ENCODE data around the gene CBX8.
"Not testable (repeated sequence)": the region's sequence is repeated elsewhere in the genome, so short reads cannot be mapped to it uniquely, and the experiment has no call there.

The CBX8 gene

DNA sequence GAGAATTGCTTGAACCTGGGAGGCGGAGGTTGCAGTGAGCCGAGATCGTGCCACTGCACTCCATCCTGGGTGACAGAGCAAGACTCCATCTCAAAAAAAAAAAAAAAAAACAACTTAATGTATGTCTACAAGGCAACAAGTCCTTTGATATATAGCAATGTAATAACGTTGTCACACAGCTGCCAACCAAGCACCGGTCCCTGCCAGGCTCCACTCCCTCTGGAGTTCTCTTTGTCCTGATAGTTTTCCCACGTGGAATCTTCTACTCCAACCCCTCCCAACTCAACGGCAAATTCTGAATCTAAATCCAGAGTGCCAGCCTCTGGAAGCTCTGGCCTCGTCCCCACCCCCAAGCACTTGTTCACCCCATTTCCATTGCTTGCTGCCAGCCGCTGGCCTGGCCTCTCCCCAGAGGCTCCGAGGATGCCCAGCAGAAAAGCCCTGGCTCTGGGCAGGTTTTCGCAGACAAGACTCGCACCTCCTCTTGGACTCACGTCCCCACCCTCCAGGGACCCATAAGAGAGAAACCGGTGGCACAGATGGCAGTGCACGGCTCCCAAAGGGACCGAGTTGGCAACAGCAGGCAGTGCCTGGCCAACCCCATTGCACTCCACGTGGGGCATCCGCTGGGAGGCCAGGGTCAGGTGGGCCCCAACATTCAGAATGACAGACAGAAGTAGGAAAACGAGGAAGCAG lies 34.8 kb downstream of the CBX8 start:
- Histone ChIP-seq H3K9me3 (ENCODE audit: control insufficient read depth, insufficient read depth, low read depth, low read length) (no peaks in the 10 kb centered on the region), H3K4me3 (ENCODE audit: low read depth, low read length) (no peak overlapping the region), H3K4me1 (ENCODE audit: control insufficient read depth, insufficient read depth, low read length) (no peaks in the 10 kb centered on the region), H3K36me3 (ENCODE audit: control insufficient read depth, insufficient read depth, low read length) (no peaks in the 10 kb centered on the region), H3K27ac (ENCODE audit: low read depth, low read length) (no peak overlapping the region), H3K9ac (ENCODE audit: low read length) (no peak overlapping the region), H3K27me3 (ENCODE audit: control insufficient read depth, insufficient read depth, low read length) (no peaks in the 10 kb centered on the region)

DNA sequence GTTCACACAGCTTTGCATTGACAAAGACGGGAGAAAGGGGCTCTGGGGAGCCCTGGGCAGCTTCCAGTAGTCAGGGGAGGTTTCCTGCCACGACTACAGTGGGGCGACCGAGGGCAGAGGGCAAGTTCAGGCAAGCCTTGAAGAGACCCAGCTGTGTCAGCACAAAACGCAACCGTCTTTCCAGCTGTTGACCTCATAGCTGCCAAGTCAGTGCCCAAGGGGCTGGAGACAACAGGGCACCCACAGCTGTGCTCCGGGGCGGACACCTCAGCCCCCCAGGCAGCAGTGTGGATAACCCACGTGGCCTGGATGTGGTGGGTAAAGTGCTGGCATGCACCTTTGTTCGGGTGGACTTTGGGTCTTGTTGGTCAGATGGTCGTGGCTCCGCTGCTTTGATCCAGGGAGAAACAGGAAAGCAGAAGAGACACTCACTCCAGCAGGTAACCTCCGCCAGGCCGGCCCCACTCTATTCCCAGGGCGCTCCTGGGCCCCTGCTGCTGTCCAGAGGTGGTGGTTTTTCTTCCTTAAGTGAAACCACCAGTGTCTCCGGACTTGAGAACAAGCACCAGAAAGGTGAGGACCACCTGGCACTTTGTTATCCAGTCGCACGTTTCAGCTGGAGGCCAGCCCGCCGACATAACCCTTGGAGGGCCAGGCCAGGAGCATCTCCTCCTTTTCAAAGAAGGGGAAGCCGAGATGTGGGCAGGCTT lies 36.5 kb downstream of the CBX8 start:
- Histone ChIP-seq H3K4me1 (ENCODE audit: control insufficient read depth, insufficient read depth, low read length) (no peaks in the 10 kb centered on the region), H3K27me3 (ENCODE audit: control insufficient read depth, insufficient read depth, low read length) (peaks cover 5% of the 10 kb centered on the region; the same call in 1 of the 2 replicates), H3K9ac (ENCODE audit: low read length) (no peak overlapping the region)

DNA sequence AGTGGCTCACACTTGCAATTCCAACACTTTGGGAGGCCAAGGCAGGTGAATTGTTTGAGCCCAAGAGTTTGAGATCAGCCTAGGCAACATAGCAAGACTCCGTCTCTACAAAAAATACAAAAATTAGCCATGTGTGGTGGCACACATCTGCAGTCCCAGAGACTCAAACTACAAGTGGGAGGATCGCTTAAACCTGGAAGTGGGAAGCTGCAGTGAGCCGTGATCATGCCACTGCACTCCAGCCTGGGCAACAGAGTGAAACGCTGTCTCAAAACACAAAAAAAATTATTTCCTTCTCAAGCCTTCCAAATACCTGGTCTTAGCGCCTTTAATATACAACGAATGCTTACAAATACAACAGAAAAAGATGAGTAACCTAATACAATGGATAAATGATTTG lies 38.6 kb downstream of the CBX8 start:
- Histone ChIP-seq H3K4me3 (ENCODE audit: low read depth, low read length) (no peak overlapping the region), H3K9me3 (ENCODE audit: control insufficient read depth, insufficient read depth, low read depth, low read length) (no peaks in the 10 kb centered on the region), H3K27me3 (ENCODE audit: control insufficient read depth, insufficient read depth, low read length) (peaks cover 5% of the 10 kb centered on the region; the same call in 1 of the 2 replicates), H3K27ac (ENCODE audit: low read depth, low read length) (no peak overlapping the region), H3K9ac (ENCODE audit: low read length) (no peak overlapping the region), H3K36me3 (ENCODE audit: control insufficient read depth, insufficient read depth, low read length) (no peaks in the 10 kb centered on the region), H3K4me1 (ENCODE audit: control insufficient read depth, insufficient read depth, low read length) (no peaks in the 10 kb centered on the region)

More for the DNA sequence above, 36.5 kb downstream of the CBX8 start:
- Histone ChIP-seq H3K9me3 (ENCODE audit: control insufficient read depth, insufficient read depth, low read depth, low read length) (no peaks in the 10 kb centered on the region), H3K27ac (ENCODE audit: low read depth, low read length) (no peak overlapping the region), H3K36me3 (ENCODE audit: control insufficient read depth, insufficient read depth, low read length) (no peaks in the 10 kb centered on the region), H3K4me3 (ENCODE audit: low read depth, low read length) (no peak overlapping the region)

DNA sequence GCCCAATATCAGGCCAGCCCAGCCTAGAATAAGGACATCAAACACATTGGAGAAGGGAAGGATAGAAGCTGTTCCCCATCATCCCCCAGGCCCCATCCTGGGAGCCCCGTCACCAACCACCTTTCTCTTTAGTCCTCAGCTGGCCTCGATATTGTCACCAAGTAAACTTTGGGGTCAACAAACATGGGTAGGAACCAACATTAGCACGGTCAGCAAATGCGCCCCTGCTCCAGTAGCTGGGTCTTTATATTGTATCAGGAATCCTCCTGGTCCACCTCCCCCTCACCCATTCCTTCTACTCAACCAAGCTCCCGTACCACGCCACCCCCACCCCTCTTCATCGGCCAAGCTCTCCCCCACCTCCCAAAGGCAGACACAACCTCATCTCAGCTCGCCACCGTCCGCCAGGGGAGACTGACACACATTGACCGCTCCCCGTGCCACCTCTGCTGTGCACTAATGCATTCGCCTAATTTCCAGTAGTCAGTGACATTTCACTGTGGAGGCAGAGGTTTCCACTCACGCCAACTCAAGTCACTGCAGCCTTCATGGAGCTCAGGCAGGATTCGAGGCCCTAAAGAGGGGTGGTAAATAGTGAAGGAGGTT lies 39.6 kb downstream of the CBX8 start:
- Histone ChIP-seq H3K27me3 (ENCODE audit: control insufficient read depth, insufficient read depth, low read length) (peaks cover 5% of the 10 kb centered on the region; the same call in 1 of the 2 replicates), H3K4me1 (ENCODE audit: control insufficient read depth, insufficient read depth, low read length) (no peaks in the 10 kb centered on the region), H3K27ac (ENCODE audit: low read depth, low read length) (no peak overlapping the region), H3K36me3 (ENCODE audit: control insufficient read depth, insufficient read depth, low read length) (no peaks in the 10 kb centered on the region), H3K9ac (ENCODE audit: low read length) (no peak overlapping the region), H3K9me3 (ENCODE audit: control insufficient read depth, insufficient read depth, low read depth, low read length) (no peaks in the 10 kb centered on the region), H3K4me3 (ENCODE audit: low read depth, low read length) (no peak overlapping the region)

DNA sequence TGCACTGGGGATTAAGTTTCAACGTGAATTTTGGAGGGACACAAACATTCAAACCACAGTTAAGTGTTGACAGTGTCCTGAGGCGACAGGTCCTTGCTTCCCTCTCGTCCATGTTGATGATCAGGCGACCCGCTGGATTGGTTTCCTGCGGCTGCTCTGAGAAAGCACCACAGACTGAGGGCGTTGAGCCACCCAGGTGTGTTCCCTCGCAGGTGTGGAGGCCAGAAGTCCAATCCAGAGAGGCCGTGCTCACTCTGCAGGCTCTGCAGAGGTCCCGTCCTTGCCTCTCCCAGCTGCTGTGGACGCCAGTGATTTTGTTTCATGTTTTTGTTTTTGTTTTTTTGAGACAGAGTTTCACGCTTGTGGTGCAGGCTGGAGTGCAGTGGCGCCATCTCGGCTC lies 41.3 kb downstream of the CBX8 start:
- H3K9me3 ChIP-seq (ENCODE audit: control insufficient read depth, insufficient read depth, low read depth, low read length), result no peaks in the 10 kb centered on the region
- H3K27ac ChIP-seq (ENCODE audit: low read depth, low read length), result no peak overlapping the region
- no peak overlapping the region for H3K9ac ChIP-seq (ENCODE audit: low read length)
- no peak overlapping the region for H3K4me3 ChIP-seq (ENCODE audit: low read depth, low read length)
- no peaks in the 10 kb centered on the region for H3K4me1 ChIP-seq (ENCODE audit: control insufficient read depth, insufficient read depth, low read length)
- H3K27me3 ChIP-seq (ENCODE audit: control insufficient read depth, insufficient read depth, low read length), result peaks cover 13% of the 10 kb centered on the region
- no peaks in the 10 kb centered on the region for H3K36me3 ChIP-seq (ENCODE audit: control insufficient read depth, insufficient read depth, low read length)

DNA sequence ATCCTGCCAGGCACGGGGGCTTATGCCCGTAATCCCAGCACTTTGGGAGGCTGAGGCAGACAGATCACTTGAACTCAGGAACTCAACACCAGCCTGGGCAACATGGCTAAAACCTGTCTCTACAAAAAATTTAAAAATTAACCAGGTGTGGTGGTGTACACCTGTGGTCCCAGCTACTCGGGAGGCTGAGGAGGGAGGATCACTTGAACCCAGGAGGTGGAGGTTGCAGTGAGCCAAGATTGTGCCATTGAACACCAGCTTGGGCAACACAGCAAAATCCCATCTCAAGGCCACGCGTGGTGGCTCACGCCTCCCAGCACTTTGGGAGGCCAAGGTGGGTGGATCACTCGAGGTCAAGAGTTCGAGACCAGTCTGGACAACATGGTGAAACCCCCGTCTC lies 42.0 kb downstream of the CBX8 start:
- not testable (repeated sequence) for H3K27ac ChIP-seq (ENCODE audit: low read depth, low read length); H3K36me3 ChIP-seq (ENCODE audit: control insufficient read depth, insufficient read depth, low read length); H3K9me3 ChIP-seq (ENCODE audit: control insufficient read depth, insufficient read depth, low read depth, low read length); H3K4me3 ChIP-seq (ENCODE audit: low read depth, low read length); H3K4me1 ChIP-seq (ENCODE audit: control insufficient read depth, insufficient read depth, low read length); H3K9ac ChIP-seq (ENCODE audit: low read length)
- H3K27me3 ChIP-seq (ENCODE audit: control insufficient read depth, insufficient read depth, low read length), result peaks cover 18% of the 10 kb centered on the region

DNA sequence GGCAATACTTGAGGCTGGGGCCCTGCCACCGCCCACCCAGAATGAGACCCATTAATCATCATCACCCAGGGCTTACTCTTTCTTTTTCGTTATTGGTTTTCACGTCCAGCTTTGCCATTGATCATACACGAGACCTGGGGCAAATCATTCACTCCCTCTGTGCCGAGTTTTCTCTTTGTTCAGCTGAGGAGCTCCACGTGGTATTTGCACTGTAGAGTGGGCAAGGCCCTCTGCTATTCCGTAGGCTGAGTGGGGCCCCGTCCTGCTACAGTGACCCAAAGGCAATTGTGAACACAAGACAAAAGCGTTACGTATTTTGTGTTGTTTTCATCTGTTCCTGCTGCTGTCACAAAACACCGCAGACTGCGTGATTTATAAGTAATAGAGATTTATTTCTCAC lies 42.5 kb downstream of the CBX8 start:
- Histone ChIP-seq H3K27ac (ENCODE audit: low read depth, low read length) (no peak overlapping the region), H3K36me3 (ENCODE audit: control insufficient read depth, insufficient read depth, low read length) (no peaks in the 10 kb centered on the region), H3K9ac (ENCODE audit: low read length) (no peak overlapping the region), H3K9me3 (ENCODE audit: control insufficient read depth, insufficient read depth, low read depth, low read length) (no peaks in the 10 kb centered on the region), H3K4me1 (ENCODE audit: control insufficient read depth, insufficient read depth, low read length) (no peaks in the 10 kb centered on the region), H3K4me3 (ENCODE audit: low read depth, low read length) (no peak overlapping the region), H3K27me3 (ENCODE audit: control insufficient read depth, insufficient read depth, low read length) (peaks cover 24% of the 10 kb centered on the region)

DNA sequence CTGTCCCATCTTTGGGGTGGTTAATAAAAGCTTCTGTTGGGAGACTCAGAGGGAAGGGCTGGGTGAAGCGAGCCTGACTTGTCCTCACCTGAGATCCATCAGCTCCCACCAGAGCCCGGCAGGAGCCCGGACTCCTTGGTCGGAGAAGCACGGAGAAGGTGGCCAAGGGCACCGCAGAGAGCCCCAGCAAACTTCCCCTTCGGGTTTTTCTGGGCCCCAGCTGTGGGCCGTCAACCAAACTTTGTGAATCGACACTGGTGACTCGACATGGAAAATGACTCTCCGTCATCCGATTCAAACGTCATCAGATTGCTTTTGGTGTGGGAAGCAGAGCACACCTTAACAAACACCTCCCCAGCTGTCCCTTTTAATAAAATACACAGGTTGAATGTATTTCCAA lies 44.7 kb downstream of the CBX8 start:
- no peaks in the 10 kb centered on the region for H3K9me3 ChIP-seq (ENCODE audit: control insufficient read depth, insufficient read depth, low read depth, low read length)
- H3K36me3 ChIP-seq (ENCODE audit: control insufficient read depth, insufficient read depth, low read length), result no peaks in the 10 kb centered on the region
- no peak overlapping the region for H3K9ac ChIP-seq (ENCODE audit: low read length)
- H3K27me3 ChIP-seq (ENCODE audit: control insufficient read depth, insufficient read depth, low read length), result peaks cover 46% of the 10 kb centered on the region
- H3K27ac ChIP-seq (ENCODE audit: low read depth, low read length), result no peak overlapping the region
- peaks cover 4% of the 10 kb centered on the region; the same call in 1 of the 2 replicates for H3K4me1 ChIP-seq (ENCODE audit: control insufficient read depth, insufficient read depth, low read length)
- no peak overlapping the region for H3K4me3 ChIP-seq (ENCODE audit: low read depth, low read length)

DNA sequence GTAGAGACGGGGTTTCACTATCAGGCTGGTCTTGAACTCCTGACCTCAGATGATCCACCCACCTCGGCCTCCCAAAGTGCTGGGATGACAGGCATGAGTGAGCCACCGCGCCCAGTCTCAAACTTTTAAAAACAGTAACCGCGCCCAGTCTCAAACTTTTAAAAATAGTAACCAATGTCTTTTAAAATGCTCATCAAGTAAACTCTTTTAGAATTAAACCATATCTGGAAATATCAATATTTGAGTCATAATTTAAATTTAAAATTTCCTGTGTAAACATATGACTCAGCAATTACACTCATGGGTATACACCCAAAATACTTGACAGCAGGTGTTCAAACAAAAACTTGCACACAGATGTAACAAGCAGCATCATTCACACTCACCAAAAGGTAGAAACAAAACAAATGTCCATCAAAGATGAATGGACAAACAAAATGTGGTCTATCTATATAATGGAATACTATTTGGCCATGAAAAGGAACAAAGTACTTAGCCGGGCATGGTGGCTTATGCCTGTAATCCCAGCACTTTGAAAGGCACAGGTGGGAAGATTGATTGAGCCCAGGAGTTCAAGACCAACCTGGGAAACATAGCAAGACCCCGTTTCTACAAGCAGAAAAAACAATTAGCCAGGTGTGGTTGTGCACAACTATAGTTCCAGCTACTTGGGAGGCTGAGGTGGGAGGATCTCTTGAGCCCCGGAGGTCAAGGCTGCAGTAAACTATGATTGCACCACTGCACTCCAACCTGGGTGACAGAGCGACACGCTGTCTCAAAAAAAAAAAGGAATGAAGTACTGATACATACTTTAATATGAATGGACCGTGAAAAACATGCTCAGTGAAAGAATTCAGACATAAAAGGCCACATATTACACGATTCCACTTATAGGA lies 46.0 kb downstream of the CBX8 start:
- H3K9ac ChIP-seq (ENCODE audit: low read length), result no peak overlapping the region
- H3K4me1 ChIP-seq (ENCODE audit: control insufficient read depth, insufficient read depth, low read length), result peaks cover 13% of the 10 kb centered on the region
- H3K36me3 ChIP-seq (ENCODE audit: control insufficient read depth, insufficient read depth, low read length), result no peaks in the 10 kb centered on the region
- peaks cover 53% of the 10 kb centered on the region for H3K27me3 ChIP-seq (ENCODE audit: control insufficient read depth, insufficient read depth, low read length)
- H3K4me3 ChIP-seq (ENCODE audit: low read depth, low read length), result no peak overlapping the region
- H3K27ac ChIP-seq (ENCODE audit: low read depth, low read length), result no peak overlapping the region
- H3K9me3 ChIP-seq (ENCODE audit: control insufficient read depth, insufficient read depth, low read depth, low read length), result no peaks in the 10 kb centered on the region

DNA sequence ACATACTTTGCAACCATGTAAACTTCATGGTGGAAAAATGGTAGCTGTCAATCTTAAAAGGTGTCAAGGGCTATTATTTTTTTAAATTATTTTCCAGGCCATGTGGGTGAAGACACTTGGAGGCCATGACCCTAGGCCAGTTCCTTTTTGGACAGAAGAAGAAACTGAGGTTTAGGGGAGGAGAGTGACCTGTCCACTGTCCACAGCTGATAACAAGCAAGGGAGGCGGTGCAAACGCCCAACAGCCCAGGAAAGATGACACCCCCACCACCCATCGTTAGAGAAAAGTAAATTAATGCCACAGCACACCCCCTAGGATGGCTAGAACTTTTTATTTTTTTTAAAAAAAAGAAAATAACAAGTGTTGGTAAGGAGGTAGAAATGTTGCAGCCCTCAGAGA lies 46.9 kb downstream of the CBX8 start:
- Histone ChIP-seq H3K27ac (ENCODE audit: low read depth, low read length) (no peak overlapping the region), H3K27me3 (ENCODE audit: control insufficient read depth, insufficient read depth, low read length) (peaks cover 59% of the 10 kb centered on the region), H3K9ac (ENCODE audit: low read length) (no peak overlapping the region), H3K4me1 (ENCODE audit: control insufficient read depth, insufficient read depth, low read length) (peaks cover 13% of the 10 kb centered on the region), H3K4me3 (ENCODE audit: low read depth, low read length) (no peak overlapping the region), H3K9me3 (ENCODE audit: control insufficient read depth, insufficient read depth, low read depth, low read length) (no peaks in the 10 kb centered on the region), H3K36me3 (ENCODE audit: control insufficient read depth, insufficient read depth, low read length) (no peaks in the 10 kb centered on the region)
